OCI-LY1 (cell line): ENCODE results near the gene YAP1.

Source experiments
- H2AFZ ChIP-seq: fragments of 200-600 bp; sonication (generic), shearing (Covaris generic); 2 replicates; pipeline ENCODE4 v1.6.0; 2014; ENCODE audit warnings: antibody characterized with exemption, mild to moderate bottlenecking, low read length
- H3F3A ChIP-seq: fragments of 200-600 bp; sonication (generic), shearing (Covaris generic); 2 replicates; pipeline ENCODE4 v1.6.0; 2014; ENCODE audit warnings: mild to moderate bottlenecking, antibody characterized with exemption, low read length, moderate library complexity; ENCODE audit not compliant: insufficient read depth
- H3K27ac ChIP-seq: fragments of 200-600 bp; sonication (generic); 2 replicates; pipeline ENCODE4 v1.5.1; 2014; ENCODE audit warnings: low read length, mixed run types, mild to moderate bottlenecking, low read depth; ENCODE audit not compliant: poor library complexity, severe bottlenecking
- H3K27me3 ChIP-seq: fragments of 200-600 bp; sonication (generic); 2 replicates; pipeline ENCODE4 v1.6.0; 2014; ENCODE audit warnings: antibody characterized with exemption, mild to moderate bottlenecking, low read length, moderate library complexity; ENCODE audit not compliant: insufficient read depth
- H3K36me3 ChIP-seq: fragments of 200-600 bp; sonication (generic); 2 replicates; pipeline ENCODE4 v1.6.1; 2014; ENCODE audit warnings: mild to moderate bottlenecking, antibody characterized with exemption, low read length, moderate library complexity, mixed read lengths; ENCODE audit not compliant: insufficient read depth
- H3K4me1 ChIP-seq: fragments of 200-600 bp; sonication (generic); 2 replicates; pipeline ENCODE4 v1.5.1; 2014; ENCODE audit warnings: mild to moderate bottlenecking, low read length, moderate library complexity; ENCODE audit not compliant: insufficient read depth, severe bottlenecking
- H3K4me2 ChIP-seq: fragments of 200-600 bp; sonication (generic), shearing (Covaris generic); 2 replicates; pipeline ENCODE4 v1.6.1; 2014; ENCODE audit warnings: low read length
- H3K4me3 ChIP-seq: fragments of 200-600 bp; sonication (generic); 2 replicates; pipeline ENCODE4 v1.5.1; 2014; ENCODE audit warnings: low read length, low read depth, mild to moderate bottlenecking, mixed read lengths; ENCODE audit not compliant: poor library complexity, severe bottlenecking
- H3K79me2 ChIP-seq: fragments of 200-600 bp; shearing (Covaris generic); 2 replicates; pipeline ENCODE4 v1.6.1; 2016; ENCODE audit warnings: mixed run types, low read length, mixed read lengths; ENCODE audit not compliant: insufficient read depth
- H3K9ac ChIP-seq: fragments of 200-600 bp; sonication (generic), shearing (Covaris generic); 2 replicates; pipeline ENCODE4 v1.6.1; 2014; ENCODE audit warnings: mild to moderate bottlenecking, low read length, mixed read lengths
- H3K9me2 ChIP-seq: fragments of 200-600 bp; sonication (generic), shearing (Covaris generic); 2 replicates; pipeline ENCODE4 v1.6.1; 2014; ENCODE audit warnings: low read depth, mild to moderate bottlenecking, low read length, mixed read lengths
- H3K9me3 ChIP-seq: fragments of 200-600 bp; shearing (Covaris generic); 2 replicates; pipeline ENCODE4 v1.6.1; 2014; ENCODE audit warnings: low read length, mixed read lengths
- H4K20me1 ChIP-seq: fragments of 200-600 bp; sonication (generic), shearing (Covaris generic); 2 replicates; pipeline ENCODE4 v1.6.0; 2016; ENCODE audit warnings: mild to moderate bottlenecking, low read length; ENCODE audit not compliant: insufficient read depth
- CTCF ChIP-seq: fragments of 200-600 bp; sonication (generic), shearing (Covaris generic); IDR thresholded peaks from 2 replicates; pipeline ENCODE4 v1.5.1; 2017; ENCODE audit warnings: mild to moderate bottlenecking, antibody characterized with exemption, low read length, moderate library complexity, mixed read lengths
- EZH2 ChIP-seq: fragments of 200-600 bp; sonication (generic), shearing (Covaris generic); IDR thresholded peaks from 2 replicates; pipeline ENCODE4 v1.8.0; 2017; ENCODE audit warnings: borderline replicate concordance, mixed run types, mild to moderate bottlenecking, antibody characterized with exemption, low read length, moderate library complexity, mixed read lengths

YAP1 gene

GRCh38 chr11:102268985-102269470 is 158.8 kb downstream of the YAP1 start:
- H3K9ac ChIP-seq = peak overlapping the region; percentile 18; the same call in 1 of the 2 replicates
- H3K9me2 ChIP-seq = no peaks in the 10 kb centered on the region
- no peaks in the 10 kb centered on the region for H3K36me3 ChIP-seq
- no peaks in the 10 kb centered on the region for H3K9me3 ChIP-seq
- H3K27me3 ChIP-seq = peaks cover 4% of the 10 kb centered on the region; the same call in 1 of the 2 replicates
- peaks cover 19% of the 10 kb centered on the region for H3K4me1 ChIP-seq
- no peak for TF ChIP-seq EZH2
- TF ChIP-seq CTCF = no peak; the same call in 1 of the 2 replicates
- H3K4me2 ChIP-seq = peak overlapping the region; percentile 68
- no peaks in the 10 kb centered on the region for H3K79me2 ChIP-seq
- no peaks in the 10 kb centered on the region for H3F3A ChIP-seq
- H4K20me1 ChIP-seq = no peaks in the 10 kb centered on the region
- peak overlapping the region; percentile 48 for H3K4me3 ChIP-seq
- no peak overlapping the region for H2AFZ ChIP-seq
- no peak overlapping the region for H3K27ac ChIP-seq

- H3K4me1 ChIP-seq = peaks cover 19% of the 10 kb centered on the region
- H4K20me1 ChIP-seq = no peaks in the 10 kb centered on the region
- H3K9me3 ChIP-seq = no peaks in the 10 kb centered on the region
- H3K9ac ChIP-seq = no peak overlapping the region
- no peaks in the 10 kb centered on the region for H3K9me2 ChIP-seq
- peaks cover 4% of the 10 kb centered on the region; the same call in 1 of the 2 replicates for H3K27me3 ChIP-seq
- H3F3A ChIP-seq = no peaks in the 10 kb centered on the region
- no peak overlapping the region for H3K27ac ChIP-seq
- no peak overlapping the region for H2AFZ ChIP-seq
- no peak overlapping the region for H3K4me3 ChIP-seq
- no peaks in the 10 kb centered on the region for H3K79me2 ChIP-seq
- TF ChIP-seq CTCF = no peak
- no peak for TF ChIP-seq EZH2
- H3K4me2 ChIP-seq = no peak overlapping the region
- H3K36me3 ChIP-seq = no peaks in the 10 kb centered on the region; the same call in 1 of the 2 replicates
Observed at GRCh38 chr11:102269927-102270326, 159.7 kb downstream of the YAP1 start.

GRCh38 chr11:102272047-102272824 is 162.0 kb downstream of the YAP1 start:
- Histone ChIP-seq H3K9me2 (no peaks in the 10 kb centered on the region), H3K9me3 (no peaks in the 10 kb centered on the region), H4K20me1 (no peaks in the 10 kb centered on the region), H3K4me2 (no peak overlapping the region), H3K36me3 (no peaks in the 10 kb centered on the region; the same call in 1 of the 2 replicates), H3K79me2 (no peaks in the 10 kb centered on the region), H3K4me1 (peaks cover 19% of the 10 kb centered on the region), H3K9ac (no peak overlapping the region), H3K4me3 (no peak overlapping the region), H3K27me3 (no peaks in the 10 kb centered on the region), H3K27ac (no peak overlapping the region), H2AFZ (no peak overlapping the region), H3F3A (no peaks in the 10 kb centered on the region)
- TF ChIP-seq CTCF (no peak), EZH2 (no peak)
